NT2/D1 (cell line): ENCODE results near the gene ATF7.

ENCODE experiments used
- DNase-seq: peaks from one replicate; pipeline ENCODE4 v3.0.0-alpha.2; 2011; ENCODE audit warnings: low read depth, low spot score
- H3K27me3 ChIP-seq: 2 replicates; pipeline ENCODE4 v1.6.0; 2011; ENCODE audit warnings: mild to moderate bottlenecking; ENCODE audit not compliant: insufficient read length, insufficient read depth
- H3K36me3 ChIP-seq: 2 replicates; pipeline ENCODE4 v1.6.1; 2011; ENCODE audit warnings: mild to moderate bottlenecking, low read length, mixed read lengths; ENCODE audit not compliant: insufficient read depth, insufficient read length
- H3K4me1 ChIP-seq: 2 replicates; pipeline ENCODE4 v1.5.1; 2011; ENCODE audit not compliant: insufficient read depth, insufficient read length
- H3K4me3 ChIP-seq: 2 replicates; pipeline ENCODE4 v1.5.1; 2011; ENCODE audit warnings: low read depth; ENCODE audit not compliant: insufficient read length
- H3K9ac ChIP-seq: 2 replicates; pipeline ENCODE4 v1.6.0; 2011; ENCODE audit warnings: low read depth; ENCODE audit not compliant: insufficient read length
- H3K9me3 ChIP-seq: 2 replicates; pipeline ENCODE4 v1.5.1; 2011; ENCODE audit warnings: mild to moderate bottlenecking, low read length; ENCODE audit not compliant: insufficient read depth
- SUZ12 ChIP-seq: IDR thresholded peaks from 2 replicates; pipeline ENCODE4 v1.6.1; 2011; ENCODE audit not compliant: insufficient read length, insufficient read depth; ENCODE audit errors: extremely low read depth
- YY1 ChIP-seq: IDR thresholded peaks from 2 replicates; pipeline ENCODE4 v1.6.1; 2011; ENCODE audit not compliant: insufficient read length, insufficient read depth
- ZNF274 ChIP-seq: IDR thresholded peaks from 2 replicates; pipeline ENCODE4 v1.6.1; 2011; ENCODE audit warnings: mild to moderate bottlenecking, low read depth, low read length

Gene ATF7

DNA sequence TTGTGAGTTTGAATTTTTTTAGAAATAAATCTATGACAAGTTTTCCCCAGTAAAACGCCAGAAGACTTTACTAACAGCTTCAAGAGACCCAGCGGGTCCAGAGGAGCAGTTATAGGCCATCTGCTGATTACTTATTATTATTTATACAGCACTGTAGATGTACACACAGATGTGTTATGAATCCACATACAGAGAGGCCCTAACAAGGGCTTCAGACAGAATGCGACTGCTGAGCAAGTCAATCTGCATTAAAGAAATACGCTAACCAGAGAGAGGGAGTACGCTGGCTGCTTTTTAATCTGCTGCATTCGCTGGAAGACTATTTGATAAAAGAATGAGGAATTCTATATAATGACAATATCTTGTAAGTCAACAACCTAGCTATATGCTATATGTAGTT lies 32.5 kb downstream of the ATF7 start:
- no peak overlapping the region for H3K4me3 ChIP-seq
- no peak overlapping the region for H3K9ac ChIP-seq

DNA sequence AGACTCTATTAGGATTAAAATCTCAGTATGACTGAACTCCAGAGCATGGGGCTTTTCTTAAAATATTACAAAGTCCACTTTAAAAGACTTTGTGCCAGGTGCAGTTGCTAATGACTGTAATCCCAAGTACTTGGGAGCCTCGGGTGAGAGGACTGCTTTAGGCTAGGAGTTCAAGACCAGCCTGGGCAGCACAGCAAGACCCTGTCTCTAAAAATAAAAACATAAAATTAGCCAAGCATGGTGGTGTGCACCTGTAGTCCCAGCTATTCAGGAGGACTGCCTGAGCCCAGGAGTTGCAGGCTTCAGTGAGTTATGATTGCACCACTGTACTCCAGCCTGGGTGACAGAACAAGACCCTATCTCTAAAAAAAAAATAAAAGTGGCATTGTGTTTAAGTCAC lies 33.2 kb downstream of the ATF7 start:
- Histone ChIP-seq H3K27me3 (no peaks in the 10 kb centered on the region), H3K9me3 (no peaks in the 10 kb centered on the region), H3K4me1 (no peaks in the 10 kb centered on the region), H3K36me3 (no peaks in the 10 kb centered on the region), H3K9ac (no peak overlapping the region), H3K4me3 (no peak overlapping the region)
- no peak for TF ChIP-seq ZNF274
- TF ChIP-seq YY1: no peak
- TF ChIP-seq SUZ12: no peak
- DNase-seq: no peak

More for the DNA sequence above, 32.5 kb downstream of the ATF7 start:
- no peaks in the 10 kb centered on the region for H3K9me3 ChIP-seq
- H3K27me3 ChIP-seq: no peaks in the 10 kb centered on the region
- no peaks in the 10 kb centered on the region for H3K4me1 ChIP-seq
- no peak for TF ChIP-seq ZNF274
- no peak for DNase-seq
- no peaks in the 10 kb centered on the region for H3K36me3 ChIP-seq

DNA sequence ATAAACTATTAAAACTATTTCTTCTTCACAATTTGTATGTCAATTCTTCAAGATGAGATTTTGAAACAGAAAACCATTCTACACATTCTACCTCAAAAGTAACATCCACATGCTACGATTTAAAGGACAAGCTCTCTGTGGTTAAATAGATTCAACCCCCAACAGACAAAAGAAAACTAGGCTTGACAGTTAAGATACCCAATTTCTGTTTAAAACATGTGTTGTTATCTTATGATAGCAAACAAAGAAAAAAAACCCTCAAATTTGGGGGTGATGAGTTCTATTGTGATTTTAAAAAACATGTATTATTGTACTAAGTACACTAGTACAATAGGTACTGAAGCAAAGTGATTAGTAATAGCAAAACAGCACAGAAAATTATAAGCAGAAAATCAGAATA lies 33.8 kb downstream of the ATF7 start:
- H3K36me3 ChIP-seq: no peaks in the 10 kb centered on the region
- H3K4me3 ChIP-seq: no peak overlapping the region
- H3K4me1 ChIP-seq: no peaks in the 10 kb centered on the region
- no peak for DNase-seq
- no peaks in the 10 kb centered on the region for H3K9me3 ChIP-seq
- H3K9ac ChIP-seq: no peak overlapping the region
- TF ChIP-seq YY1 (no peak), SUZ12 (no peak), ZNF274 (no peak)
- H3K27me3 ChIP-seq: no peaks in the 10 kb centered on the region

DNA sequence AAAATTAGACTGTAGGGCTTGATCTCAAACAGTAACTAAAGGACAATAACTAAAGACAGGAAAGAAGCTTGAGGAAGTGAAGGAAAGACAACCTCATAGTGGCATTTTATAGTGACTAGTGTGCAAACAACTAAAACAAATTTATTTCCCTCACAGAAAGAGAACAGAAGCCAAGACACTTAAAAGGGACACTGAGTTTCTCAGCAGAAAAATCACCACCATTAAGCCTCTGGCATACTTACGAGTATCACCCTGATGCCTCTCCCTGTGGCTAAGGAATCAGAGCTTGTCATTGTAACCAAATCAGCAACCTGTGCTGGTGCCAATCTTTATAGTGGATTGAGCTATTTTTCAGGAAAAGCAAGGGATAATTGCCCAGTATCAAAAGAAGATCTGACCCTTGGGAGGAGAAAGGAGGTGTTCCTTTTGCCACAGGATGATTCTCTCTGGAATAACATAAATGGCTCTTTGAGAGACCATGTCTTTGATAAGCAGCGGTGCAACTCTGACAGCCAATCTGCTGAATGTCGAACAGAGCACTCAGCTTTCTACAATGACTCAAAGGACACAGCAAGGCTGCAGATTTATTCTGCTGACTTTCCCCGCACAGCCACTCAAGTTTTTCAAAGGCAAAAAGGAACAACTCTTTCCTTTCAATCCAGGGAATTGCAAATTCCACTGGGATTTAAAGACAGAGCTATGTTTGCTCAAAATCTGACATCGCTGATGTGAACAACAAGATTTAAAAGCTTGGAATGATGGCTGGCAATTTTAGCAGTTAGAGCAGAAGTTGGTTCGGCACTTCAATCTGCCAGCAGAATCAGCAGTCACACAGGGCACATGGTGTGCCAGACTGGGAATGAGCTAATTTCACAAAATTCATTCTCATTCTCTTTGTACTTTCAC lies 34.6 kb downstream of the ATF7 start:
- Histone ChIP-seq H3K4me3 (no peak overlapping the region), H3K9ac (no peak overlapping the region)

DNA sequence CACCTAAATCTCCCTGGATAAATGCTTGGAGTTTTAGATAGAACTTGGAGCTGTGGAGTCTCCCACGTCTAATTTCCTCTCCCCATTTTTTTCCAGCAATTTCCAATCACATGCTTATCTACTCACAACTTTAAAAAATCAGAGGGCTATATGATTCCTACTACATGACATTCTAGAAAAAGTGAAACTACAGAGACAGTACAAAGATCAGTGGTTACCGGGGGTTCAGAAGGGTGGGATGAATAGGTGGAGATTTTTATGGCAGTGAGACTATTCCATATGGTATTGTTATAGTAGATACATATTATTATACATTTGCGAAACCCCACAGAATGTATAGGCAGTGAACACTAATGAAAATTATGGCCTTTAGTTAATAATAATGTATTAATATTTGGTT lies 35.5 kb downstream of the ATF7 start:
- Histone ChIP-seq H3K9me3 (no peaks in the 10 kb centered on the region), H3K4me1 (no peaks in the 10 kb centered on the region), H3K9ac (no peak overlapping the region), H3K36me3 (peaks cover 2% of the 10 kb centered on the region), H3K4me3 (no peak overlapping the region), H3K27me3 (no peaks in the 10 kb centered on the region)
- DNase-seq: no peak
- TF ChIP-seq SUZ12: no peak
- TF ChIP-seq YY1: no peak
- no peak for TF ChIP-seq ZNF274

More for the DNA sequence above, 34.6 kb downstream of the ATF7 start:
- Histone ChIP-seq H3K27me3 (no peaks in the 10 kb centered on the region), H3K9me3 (no peaks in the 10 kb centered on the region), H3K4me1 (no peaks in the 10 kb centered on the region), H3K36me3 (peaks cover 2% of the 10 kb centered on the region)
- no peak for TF ChIP-seq ZNF274
- TF ChIP-seq YY1: no peak
- no peak for TF ChIP-seq SUZ12
- no peak for DNase-seq

DNA sequence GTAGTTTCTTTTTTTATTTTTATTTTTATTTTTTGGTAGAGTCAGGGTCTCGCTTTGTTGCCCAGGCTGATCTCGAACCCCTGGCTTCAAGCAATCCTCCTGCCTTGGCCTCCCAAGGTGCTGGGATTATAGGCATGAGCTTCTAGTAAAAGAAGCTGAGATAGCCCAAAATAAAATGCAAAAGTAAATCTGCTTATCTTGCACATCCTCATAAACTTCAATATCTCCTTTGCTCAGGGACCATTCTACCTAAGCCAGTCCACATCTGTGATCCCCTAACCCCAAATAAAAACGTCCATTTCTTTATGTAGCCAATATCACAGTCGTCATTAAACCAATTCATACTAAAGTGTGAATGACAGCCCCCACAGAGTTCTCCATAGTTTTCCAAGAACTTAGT lies 36.3 kb downstream of the ATF7 start:
- DNase-seq: no peak
- Histone ChIP-seq H3K9me3 (no peaks in the 10 kb centered on the region), H3K27me3 (no peaks in the 10 kb centered on the region), H3K4me3 (no peak overlapping the region), H3K4me1 (no peaks in the 10 kb centered on the region), H3K36me3 (peaks cover 2% of the 10 kb centered on the region), H3K9ac (no peak overlapping the region)
- TF ChIP-seq YY1: no peak
- TF ChIP-seq ZNF274: no peak
- TF ChIP-seq SUZ12: no peak

DNA sequence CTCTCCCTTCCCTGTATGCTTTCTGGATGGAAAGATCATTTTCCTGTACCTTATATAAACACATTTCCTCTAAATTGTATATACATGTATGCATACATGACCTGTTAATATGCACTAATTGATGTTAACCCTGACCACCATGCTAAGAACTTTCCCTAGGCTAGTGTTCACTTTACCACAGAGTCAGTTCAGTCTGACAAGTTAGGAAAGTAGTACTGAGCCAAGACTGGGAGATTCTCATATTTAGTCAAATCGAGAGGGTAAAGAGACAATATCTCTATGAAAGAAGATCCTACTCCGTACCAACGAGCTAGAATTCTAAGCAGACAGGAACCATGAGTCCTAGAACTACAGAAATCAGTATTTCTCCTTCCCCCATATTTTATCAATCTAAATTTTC lies 36.8 kb downstream of the ATF7 start:
- Histone ChIP-seq H3K4me3 (no peak overlapping the region), H3K36me3 (peaks cover 2% of the 10 kb centered on the region), H3K27me3 (no peaks in the 10 kb centered on the region), H3K4me1 (no peaks in the 10 kb centered on the region), H3K9me3 (no peaks in the 10 kb centered on the region), H3K9ac (no peak overlapping the region)
- no peak for TF ChIP-seq SUZ12
- no peak for TF ChIP-seq ZNF274
- no peak for TF ChIP-seq YY1
- no peak for DNase-seq
